ENCODE data around the gene RNF183.

- TF ChIP-seq CTCF (IDR thresholded peaks at IDR 0.05) = no peak
- no peak for TF ChIP-seq POLR2A (IDR thresholded peaks at IDR 0.05)
These were observed 34.5 kb upstream of the RNF183 start for GRCh38 chr9:113337714-113338113.
